Measurements from ENCODE around the gene TOMM34.

DNA sequence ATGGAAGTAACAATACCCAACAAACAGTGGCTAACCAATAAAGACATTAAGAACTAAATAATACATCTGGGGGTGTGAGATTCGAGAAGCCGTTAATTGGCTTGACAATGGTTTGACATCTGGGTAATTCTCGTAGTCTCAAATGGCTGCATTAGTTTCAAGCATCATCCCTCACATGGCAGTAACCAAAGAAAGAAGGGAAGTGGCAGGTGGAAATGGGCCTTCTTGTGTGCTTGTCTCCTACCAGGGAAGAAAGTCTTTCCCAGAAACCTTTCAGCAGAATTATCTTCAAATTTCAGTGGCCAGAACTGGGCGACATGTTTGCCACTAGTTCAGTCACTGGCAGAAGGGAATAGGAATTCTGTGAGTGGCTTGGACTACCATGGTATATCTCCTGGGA lies 16.5 kb upstream of the TOMM34 start:
- TF ChIP-seq ZFP36 (IDR thresholded peaks at IDR 0.05; ENCODE audit: borderline replicate concordance, partially characterized antibody) (no peak), POLR2A (IDR thresholded peaks at IDR 0.05; ENCODE audit: low read length) (no peak), JUN (IDR thresholded peaks at IDR 0.05) (no peak), MYC (IDR thresholded peaks at IDR 0.05; ENCODE audit: borderline replicate concordance, low read length) (no peak), ESRRA (IDR thresholded peaks at IDR 0.05; ENCODE audit: borderline replicate concordance, low read length) (no peak), CHD4 (IDR thresholded peaks at IDR 0.05; ENCODE audit: borderline replicate concordance) (no peak), EP300 (IDR thresholded peaks at IDR 0.05) (no peak), RNF2 (IDR thresholded peaks at IDR 0.05; ENCODE audit: borderline replicate concordance, low read depth) (no peak), FOSL2 (IDR thresholded peaks at IDR 0.05) (no peak), FOSL2 (CRISPR knock-in tag; IDR thresholded peaks at IDR 0.05) (no peak)
- TF ChIP-seq, protein P1, sequence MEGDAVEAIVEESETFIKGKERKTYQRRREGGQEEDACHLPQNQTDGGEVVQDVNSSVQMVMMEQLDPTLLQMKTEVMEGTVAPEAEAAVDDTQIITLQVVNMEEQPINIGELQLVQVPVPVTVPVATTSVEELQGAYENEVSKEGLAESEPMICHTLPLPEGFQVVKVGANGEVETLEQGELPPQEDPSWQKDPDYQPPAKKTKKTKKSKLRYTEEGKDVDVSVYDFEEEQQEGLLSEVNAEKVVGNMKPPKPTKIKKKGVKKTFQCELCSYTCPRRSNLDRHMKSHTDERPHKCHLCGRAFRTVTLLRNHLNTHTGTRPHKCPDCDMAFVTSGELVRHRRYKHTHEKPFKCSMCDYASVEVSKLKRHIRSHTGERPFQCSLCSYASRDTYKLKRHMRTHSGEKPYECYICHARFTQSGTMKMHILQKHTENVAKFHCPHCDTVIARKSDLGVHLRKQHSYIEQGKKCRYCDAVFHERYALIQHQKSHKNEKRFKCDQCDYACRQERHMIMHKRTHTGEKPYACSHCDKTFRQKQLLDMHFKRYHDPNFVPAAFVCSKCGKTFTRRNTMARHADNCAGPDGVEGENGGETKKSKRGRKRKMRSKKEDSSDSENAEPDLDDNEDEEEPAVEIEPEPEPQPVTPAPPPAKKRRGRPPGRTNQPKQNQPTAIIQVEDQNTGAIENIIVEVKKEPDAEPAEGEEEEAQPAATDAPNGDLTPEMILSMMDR (IDR thresholded peaks at IDR 0.05) = no peak
- TF ChIP-seq, protein P2, sequence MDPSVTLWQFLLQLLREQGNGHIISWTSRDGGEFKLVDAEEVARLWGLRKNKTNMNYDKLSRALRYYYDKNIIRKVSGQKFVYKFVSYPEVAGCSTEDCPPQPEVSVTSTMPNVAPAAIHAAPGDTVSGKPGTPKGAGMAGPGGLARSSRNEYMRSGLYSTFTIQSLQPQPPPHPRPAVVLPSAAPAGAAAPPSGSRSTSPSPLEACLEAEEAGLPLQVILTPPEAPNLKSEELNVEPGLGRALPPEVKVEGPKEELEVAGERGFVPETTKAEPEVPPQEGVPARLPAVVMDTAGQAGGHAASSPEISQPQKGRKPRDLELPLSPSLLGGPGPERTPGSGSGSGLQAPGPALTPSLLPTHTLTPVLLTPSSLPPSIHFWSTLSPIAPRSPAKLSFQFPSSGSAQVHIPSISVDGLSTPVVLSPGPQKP (IDR thresholded peaks at IDR 0.05; ENCODE audit: low read depth, low read length) = no peak
- TF ChIP-seq, protein P3, sequence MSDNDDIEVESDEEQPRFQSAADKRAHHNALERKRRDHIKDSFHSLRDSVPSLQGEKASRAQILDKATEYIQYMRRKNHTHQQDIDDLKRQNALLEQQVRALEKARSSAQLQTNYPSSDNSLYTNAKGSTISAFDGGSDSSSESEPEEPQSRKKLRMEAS (IDR thresholded peaks at IDR 0.05) = no peak
- TF ChIP-seq, protein P4, sequence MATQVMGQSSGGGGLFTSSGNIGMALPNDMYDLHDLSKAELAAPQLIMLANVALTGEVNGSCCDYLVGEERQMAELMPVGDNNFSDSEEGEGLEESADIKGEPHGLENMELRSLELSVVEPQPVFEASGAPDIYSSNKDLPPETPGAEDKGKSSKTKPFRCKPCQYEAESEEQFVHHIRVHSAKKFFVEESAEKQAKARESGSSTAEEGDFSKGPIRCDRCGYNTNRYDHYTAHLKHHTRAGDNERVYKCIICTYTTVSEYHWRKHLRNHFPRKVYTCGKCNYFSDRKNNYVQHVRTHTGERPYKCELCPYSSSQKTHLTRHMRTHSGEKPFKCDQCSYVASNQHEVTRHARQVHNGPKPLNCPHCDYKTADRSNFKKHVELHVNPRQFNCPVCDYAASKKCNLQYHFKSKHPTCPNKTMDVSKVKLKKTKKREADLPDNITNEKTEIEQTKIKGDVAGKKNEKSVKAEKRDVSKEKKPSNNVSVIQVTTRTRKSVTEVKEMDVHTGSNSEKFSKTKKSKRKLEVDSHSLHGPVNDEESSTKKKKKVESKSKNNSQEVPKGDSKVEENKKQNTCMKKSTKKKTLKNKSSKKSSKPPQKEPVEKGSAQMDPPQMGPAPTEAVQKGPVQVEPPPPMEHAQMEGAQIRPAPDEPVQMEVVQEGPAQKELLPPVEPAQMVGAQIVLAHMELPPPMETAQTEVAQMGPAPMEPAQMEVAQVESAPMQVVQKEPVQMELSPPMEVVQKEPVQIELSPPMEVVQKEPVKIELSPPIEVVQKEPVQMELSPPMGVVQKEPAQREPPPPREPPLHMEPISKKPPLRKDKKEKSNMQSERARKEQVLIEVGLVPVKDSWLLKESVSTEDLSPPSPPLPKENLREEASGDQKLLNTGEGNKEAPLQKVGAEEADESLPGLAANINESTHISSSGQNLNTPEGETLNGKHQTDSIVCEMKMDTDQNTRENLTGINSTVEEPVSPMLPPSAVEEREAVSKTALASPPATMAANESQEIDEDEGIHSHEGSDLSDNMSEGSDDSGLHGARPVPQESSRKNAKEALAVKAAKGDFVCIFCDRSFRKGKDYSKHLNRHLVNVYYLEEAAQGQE (IDR thresholded peaks at IDR 0.05) = no peak

Data from A549 (cell line).